Islet of Langerhans (tissue), 1 donor: ENCODE data around the gene SPIRE2.
"Not testable (repeated sequence)": the region's sequence is repeated elsewhere in the genome, so short reads cannot be mapped to it uniquely, and the experiment has no call there.

Experiments used
- FAIRE-seq: peaks from one replicate; lab custom pipeline; 2011; peaks lifted over from hg19 to GRCh38; lab: Jason Lieb, UNC

The SPIRE2 gene, protein sequence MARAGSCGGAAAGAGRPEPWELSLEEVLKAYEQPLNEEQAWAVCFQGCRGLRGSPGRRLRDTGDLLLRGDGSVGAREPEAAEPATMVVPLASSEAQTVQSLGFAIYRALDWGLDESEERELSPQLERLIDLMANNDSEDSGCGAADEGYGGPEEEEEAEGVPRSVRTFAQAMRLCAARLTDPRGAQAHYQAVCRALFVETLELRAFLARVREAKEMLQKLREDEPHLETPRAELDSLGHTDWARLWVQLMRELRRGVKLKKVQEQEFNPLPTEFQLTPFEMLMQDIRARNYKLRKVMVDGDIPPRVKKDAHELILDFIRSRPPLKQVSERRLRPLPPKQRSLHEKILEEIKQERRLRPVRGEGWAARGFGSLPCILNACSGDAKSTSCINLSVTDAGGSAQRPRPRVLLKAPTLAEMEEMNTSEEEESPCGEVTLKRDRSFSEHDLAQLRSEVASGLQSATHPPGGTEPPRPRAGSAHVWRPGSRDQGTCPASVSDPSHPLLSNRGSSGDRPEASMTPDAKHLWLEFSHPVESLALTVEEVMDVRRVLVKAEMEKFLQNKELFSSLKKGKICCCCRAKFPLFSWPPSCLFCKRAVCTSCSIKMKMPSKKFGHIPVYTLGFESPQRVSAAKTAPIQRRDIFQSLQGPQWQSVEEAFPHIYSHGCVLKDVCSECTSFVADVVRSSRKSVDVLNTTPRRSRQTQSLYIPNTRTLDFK

DNA sequence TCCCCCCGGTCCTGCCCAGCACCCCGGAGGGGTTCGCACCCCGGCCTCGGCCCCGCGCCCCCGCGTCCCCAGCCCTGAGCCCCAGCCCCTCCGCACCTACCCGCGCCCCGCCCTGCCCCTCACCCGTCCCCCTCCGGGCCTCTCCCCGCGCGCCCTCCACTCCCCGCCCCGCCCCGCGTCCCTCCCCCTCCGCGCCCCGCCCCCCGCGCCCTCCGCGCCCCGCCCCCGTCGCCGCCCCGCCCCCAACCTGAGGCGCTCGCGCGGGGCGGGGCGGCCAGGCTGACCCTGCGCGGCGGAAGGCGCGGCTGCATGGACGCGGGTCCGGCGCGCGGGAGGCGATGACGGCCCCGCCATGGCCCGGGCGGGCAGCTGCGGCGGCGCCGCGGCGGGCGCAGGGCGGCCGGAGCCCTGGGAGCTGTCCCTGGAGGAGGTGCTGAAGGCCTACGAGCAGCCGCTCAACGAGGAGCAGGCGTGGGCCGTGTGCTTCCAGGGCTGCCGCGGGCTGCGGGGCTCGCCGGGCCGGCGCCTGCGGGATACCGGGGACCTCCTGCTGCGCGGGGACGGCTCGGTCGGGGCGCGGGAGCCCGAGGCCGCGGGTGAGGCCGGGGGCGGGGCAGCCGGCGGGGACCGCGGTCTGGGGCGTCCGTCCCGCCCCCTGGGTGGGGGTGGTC, at the start of gene SPIRE2:
Gene SPIRE2, plus strand, starts transcription at position 277 of the 671 bp plus-strand sequence. Its CDS starts 76 bp downstream, at position 353.
- FAIRE-seq: no peak

DNA sequence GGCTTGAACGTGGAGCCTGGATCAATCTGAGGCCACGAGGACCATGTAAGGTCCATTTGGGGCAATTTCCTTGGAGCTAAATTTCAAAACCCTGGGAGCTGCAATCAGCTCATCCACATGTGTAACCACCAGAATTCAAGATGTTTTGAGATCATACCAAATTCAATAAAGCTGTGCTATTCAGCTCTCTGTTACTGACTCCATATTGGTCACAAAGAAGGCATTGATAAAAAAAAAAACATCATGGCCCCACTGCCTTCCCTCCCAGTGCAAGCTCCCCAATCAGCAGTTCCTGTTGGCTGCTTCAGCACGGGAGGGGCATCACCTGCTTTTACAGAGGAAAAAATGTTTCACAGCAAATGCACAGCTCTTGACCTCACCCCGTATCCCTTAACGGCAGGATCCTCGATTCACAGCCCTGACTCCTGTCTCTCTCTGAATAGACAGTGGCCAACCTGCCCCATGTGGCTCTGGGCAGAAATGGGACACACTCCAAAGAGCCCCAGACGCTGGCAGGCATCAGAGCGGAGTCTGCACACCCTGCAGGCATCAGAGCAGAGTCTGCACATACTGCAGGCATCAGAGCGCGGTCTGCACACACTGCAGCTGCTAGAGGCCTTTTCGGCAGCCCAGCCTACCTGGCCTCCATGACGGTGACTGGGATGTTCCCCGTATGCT, 48.9 kb upstream of the SPIRE2 start:
- FAIRE-seq: no peak

DNA sequence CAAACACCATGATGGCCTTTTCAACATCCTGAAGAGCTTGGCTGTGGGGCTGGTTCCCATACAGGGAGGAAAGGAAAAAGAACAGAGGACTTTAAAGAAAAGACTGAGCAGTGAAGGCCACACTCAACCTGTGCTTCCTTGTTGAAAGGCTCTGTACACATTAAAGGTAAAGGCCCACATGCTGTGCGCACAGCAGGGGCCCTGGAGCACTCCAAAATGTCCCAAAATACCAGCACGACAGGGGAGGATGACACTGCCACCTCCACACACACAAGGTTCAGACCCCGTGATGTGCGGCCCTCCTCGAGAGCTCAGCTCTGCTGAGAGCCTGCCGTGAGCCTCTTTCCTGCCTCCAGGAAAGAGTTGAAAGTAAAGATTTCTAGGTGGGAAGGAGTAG, 48.4 kb upstream of the SPIRE2 start:
- FAIRE-seq: no peak

DNA sequence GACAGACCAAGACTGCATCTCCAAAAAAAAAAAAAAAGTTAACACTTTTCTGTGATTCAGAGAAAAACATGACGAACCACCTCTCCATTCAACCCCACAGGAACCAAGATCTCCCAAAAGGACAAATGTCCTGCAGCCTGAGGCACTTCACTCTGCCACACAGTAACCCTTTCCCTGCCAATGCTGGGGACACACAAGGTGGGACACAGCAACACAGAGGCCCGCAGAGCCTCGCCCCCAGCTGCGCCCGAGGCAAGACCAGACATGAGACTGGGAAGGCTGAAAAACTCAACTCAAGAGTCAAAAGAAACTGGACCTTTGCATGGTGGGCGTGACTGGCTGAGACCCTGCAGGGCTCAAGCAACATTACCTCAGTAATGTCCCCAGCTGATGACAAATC, 45.8 kb upstream of the SPIRE2 start:
- no peak for FAIRE-seq

DNA sequence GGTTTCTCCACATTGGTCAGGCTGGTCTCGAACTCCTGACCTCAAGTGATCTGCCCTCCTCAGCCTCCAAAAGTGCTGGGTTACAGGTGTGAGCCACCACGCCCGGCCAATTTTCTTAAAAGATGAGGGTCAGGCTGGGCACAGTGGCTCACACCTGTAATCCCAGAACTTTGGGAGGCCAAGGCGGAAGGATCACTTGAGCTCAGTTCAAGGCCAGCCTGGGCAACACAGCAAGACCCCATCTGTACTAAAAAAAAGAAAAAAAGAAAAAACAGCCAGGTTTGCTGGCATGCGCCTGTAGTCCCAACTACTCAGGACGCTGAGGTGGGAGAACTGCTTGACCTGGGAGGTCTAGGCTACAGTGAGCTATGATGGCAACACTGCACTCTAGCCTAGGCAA, 44.3 kb upstream of the SPIRE2 start:
- FAIRE-seq: not testable (repeated sequence)

DNA sequence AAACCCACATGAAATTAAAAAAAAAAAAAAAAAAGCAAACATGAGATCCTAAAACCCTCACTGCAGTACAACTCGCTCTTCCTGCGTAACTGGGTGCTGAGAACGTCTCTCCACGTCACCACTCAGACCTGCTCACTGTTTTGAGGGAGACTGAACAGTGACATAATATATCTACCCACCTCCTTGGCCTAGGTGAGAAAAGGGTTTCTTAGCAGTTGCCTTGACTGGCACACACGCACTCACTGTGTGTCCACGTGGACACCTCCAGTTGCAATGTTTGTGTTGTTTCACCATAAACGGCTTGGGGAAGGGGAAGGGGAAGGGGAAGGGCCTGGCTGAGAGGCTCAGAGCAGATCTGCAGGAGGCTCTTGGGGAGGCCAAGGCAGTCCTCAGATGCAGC, 43.9 kb upstream of the SPIRE2 start:
- FAIRE-seq: no peak

DNA sequence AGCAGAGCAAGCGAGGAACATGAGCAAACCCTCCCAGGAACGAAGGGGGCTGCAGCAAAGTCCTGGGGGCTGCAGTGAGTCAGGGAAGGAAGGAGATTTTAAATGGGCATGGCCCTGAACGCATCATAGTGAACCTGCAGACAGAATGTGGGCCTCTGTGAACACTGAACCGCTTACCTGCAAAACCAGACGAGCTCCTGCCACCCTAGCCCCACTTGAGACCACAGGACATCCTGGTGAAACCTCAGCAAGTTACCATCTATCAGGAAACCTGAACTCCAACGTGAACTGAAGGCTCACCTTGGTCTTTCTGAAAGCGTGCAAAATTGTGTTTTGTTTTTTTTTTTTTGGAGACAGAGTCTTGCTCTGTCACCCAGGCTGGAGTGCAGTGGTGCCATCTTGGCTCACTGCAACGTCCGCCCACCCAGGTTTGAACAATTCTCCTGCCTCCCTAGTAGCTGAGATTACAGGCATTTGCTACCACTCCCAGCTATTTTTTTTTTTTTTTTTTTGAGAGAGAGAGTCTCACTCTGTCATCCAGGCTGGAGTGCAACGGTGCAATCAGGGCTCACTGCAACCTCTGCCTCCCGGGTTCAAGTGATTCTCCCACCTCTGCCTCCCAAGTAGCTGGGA, 42.6 kb upstream of the SPIRE2 start:
- no peak for FAIRE-seq

DNA sequence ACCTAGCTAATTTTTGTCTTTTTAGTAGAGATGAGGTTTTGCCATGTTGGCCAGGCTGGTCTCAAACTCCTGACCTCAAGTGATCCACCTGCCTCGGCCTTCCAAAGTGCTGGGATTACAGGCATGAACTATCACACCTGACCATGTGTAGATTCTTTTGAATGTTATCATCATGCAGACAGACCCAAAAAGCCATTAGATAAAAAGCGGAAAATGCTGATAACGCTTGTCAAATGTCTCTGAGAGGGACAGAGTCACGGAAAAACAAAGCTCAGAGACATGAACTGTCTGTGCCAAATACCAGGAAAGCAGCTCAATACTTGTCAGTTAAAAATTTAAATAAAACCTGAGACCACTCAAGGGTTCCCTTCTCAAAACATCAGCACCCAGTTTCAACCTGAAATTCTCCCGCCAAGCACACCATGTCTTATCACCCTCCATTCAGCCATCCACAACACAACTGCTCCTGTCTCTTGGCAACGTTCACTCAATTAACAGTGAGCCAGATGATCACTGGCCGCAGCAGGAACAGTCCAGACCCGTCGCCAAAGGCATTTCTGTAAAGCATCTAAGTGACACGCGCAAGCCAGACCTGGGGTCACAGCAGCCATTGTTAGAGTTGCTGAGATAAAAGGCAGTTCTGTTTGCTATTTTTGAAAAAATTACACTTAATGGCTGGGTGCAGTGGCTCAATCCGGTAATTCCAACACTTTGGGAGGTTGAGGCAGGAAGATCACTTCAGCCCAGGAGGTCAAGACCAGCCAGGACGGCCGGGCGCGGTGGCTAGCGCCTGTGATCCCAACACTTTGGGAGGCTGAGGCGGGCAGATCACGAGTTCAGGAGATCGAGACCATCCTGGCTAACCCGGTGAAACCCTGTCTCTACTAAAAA, 41.6 kb upstream of the SPIRE2 start:
- FAIRE-seq: no peak

DNA sequence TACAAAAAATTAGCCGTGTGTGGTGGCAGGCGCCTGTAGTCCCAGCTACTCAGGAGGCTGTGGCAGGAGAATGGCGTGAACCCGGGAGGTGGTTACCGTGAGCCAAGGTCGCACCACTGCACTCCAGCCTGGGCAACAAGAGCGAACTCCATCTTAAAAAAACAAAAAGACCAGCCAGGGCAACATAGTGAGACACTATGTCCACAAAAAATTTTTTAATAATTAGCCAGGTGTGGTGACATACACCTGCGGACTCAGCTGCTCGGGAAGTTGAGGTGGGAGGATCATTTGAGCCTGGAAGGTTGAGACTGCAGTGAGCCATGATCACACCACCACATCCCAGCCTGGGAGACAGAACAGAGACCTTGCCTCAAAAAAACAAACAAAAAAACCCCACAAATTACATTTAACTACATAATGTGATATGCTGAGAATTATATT, 40.9 kb upstream of the SPIRE2 start:
- no peak for FAIRE-seq

DNA sequence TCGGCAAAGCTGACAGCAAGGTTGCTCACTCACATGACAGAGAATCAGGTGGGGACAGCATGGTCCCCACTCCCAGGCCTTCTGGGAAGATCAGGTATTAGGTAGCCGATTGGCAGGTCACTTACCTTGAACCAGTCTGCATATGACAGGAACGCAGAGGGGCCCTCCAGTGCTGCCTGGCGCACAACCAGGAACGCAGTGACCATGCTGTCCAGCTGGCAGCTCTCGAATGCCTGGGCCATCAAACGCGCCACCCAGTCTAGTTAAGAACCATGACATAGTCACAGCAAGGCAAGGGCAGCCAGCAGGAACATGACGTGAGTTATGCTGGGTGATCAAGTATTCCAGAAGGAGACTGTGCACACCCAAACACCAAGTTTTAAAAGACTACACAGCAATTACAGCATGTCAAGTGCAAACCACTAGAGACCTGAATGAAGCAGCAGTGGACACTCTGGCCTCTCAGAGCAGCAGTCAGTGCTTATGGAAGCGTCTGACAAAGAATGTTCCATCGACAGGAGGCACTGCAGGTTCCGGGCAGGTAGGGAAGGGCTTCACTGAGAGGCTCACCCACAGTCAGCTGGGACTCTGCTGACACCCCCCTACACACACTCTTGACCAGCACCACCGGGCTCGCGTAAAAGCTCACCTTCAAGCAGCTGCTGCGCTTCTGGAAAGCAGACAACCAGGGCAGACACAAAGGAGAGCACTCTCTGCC, 36.8 kb upstream of the SPIRE2 start:
- no peak for FAIRE-seq

DNA sequence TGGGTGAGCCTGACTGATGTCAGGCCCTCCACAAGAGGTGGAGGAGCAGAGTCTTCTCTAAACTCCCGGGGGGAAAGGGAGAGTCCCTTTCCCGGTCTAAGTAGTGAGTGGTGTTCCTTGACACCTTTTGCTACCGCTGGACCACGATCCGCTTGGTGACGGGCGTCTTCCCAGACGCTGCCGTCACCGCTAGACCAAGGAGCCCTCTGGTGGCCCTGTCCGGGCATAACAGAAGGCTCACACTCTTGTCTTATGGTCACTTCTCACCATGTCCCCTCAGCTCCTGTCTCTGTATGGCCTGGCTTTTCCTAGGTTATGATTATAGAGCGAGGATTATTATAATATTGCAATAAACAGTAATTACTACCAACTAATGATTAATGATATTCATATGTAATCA, 35.2 kb upstream of the SPIRE2 start:
- FAIRE-seq: peak; percentile 90

DNA sequence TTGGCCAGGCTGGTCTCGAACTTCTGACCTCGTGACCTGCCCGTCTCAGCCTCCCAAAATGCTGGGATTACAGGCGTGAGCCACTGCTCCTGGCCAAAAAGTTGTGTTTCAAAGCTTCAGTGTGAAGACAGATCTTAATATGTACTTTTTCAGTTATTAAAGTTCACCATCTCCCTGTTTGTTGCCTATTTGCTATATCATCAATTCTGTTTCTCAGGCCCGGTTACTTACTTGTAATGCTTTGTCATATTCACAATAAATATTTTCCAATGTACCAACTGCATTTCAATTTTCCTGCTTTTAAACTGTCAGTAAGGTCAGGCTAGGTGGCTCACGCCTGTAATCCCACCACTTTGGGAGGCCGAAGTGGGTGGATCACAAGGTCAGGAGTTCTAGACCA, 34.3 kb upstream of the SPIRE2 start:
- no peak for FAIRE-seq

DNA sequence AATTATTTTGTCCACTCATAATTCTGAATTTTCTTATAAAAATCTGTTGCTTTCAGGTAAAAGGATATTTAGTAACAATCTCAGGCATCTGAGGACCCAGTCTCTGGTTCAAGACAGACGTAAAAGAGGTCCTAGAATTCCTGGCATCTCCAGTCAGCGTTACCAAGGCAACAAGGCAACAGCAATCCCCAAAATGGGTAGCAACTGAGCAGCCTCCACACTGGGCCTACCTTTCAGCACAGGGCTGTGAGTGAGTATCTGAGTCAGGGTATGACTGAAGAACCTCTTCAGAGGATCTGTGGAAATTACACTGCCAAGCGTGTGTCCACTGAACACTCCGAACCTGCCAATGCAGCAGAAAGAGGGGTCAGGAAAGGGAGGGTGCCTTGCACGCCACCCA, 32.6 kb upstream of the SPIRE2 start:
- no peak for FAIRE-seq

DNA sequence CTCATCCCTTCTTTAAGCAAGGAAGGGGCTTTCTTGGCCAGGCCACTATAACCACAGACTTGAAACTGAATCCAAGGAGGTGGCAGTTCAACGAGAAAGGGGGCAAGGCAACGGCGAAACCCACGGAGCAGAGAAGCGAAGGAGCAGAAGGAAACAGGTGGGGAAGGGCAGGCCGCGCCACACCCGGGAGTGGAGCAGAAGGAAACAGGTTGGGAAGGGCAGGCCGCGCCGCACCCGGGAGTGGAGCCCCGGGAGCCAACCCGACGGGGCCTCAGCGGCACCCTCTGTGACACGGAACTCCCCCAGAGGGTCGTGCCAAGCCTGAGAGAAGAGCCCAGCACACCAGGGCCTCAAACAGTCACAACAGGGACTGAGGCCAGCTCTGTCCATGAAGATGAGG, 32.2 kb upstream of the SPIRE2 start:
- FAIRE-seq: no peak

DNA sequence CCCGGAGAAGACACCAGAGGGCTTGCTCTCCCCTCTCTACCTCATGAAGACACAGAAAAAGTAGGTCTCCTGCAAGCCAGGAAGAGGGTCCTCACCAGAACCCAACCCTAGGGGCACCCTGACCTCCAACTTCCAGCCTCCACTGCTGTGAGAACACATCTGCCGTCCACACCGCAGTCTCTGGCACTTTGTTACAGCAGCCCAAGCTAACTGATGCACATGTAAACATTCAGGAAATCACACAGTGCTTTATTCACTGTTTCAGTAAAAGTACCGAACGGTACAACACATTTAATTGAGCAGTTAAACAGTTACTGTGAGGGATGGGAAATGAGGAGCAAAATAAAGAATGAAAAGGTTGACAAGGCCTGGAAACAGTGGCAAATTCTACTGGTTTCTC, 30.1 kb upstream of the SPIRE2 start:
- FAIRE-seq: no peak

DNA sequence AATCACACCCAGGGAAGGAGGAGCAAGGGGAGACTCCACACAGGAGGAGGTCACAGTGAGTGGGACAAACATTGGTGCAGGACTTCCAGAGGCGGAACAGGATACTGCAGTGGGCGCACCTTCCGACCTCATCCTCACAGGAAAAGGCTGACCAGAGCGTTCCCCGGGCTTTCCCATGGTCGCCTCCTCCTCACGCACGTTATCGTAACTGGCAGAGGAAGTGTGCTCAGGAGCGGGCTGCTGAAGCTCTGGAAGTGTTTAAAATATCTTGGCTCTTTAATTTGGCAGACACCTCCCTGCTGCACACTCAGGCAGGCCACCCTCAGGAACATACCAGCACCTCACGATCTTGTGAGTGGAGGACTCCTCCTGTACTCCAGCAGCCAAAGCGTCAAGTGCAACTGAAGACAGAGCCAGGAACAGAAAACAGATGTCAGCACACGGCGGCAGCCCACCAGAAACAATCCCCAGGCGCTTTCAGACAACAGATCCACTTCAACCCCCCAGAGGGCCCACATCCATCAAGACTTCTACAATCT, 29.4 kb upstream of the SPIRE2 start:
- FAIRE-seq: no peak

DNA sequence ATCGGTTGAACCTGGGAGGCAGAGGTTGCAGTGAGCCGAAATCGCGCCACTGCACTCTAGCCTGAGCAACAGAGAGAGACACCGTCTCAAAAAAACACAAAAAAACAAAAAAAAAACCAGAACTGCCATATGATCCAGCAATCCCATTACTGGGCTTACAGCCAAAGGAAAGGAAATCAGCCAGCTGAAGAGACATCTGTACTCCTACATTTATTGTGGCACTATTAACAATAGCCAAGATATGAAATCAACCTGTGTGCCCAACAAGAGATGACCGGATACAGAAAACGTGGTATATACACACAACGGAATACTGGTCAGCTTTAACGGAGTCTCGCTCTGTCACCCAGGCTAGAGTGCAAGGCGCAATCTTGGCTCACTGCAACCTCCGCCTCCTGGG, 26.5 kb upstream of the SPIRE2 start:
- no peak for FAIRE-seq

DNA sequence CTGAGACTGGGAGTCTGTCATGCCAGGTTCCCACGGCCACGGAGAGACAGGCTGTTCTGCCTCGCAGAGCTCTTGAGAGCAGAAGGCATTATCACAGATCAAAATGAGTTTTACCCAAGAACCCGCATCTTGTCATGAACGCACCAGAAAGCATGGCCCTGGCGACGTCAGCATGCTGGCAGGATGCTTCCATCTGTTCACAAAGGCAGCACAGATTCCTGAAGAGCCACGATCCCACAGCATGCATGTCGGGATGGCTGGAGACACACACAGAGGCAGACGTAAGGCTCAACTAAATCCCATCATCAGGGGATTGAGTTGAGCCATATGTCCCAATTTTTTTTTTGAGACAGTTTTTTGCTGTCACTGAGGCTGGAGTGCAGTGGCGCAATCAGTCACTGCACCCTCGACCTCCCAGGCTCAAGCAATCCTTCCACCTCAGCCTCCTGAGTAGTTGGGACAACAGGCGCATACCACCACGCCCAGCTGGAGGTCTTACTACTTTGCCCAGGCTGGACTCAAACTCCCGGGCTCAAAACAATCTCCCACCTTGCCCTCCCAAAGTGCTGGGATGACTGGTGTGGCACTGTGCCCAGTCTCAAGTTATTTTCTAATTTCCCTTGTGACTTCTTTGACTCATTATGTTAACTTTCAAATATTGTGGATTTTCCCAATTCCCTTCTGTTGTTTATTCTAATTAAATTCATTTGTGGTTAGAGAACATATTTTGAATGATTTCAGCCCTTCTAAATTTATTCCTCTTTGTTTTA, 23.0 kb upstream of the SPIRE2 start:
- no peak for FAIRE-seq

DNA sequence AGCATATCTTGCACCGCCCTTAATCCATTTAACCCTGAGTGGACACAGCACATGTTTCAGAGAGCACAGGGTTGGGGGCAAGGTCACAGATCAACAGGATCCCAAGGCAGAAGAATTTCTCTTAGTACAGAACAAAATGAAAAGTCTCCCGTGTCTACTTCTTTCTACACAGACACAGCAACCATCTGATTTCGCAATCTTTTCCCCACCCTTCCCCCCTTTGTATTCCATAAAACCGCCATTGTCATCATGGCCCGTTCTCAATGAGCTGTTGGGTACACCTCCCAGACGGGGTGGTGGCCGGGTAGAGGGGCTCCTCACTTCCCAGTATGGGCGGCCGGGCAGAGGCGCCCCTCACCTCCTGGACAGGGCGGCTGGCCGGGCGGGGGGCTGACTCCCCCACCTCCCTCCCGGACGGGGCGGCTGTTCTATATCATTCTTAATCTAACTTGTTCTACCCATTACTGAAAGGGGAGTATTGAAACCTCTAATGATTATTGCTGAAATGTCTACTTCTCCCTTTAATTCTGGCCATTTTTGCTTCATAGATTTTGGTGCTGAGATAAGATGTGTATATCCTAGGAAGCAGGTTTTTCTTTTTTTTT, 21.6 kb upstream of the SPIRE2 start:
- not testable (repeated sequence) for FAIRE-seq
